ENCODE measurements around the gene GAS2L3. TPM values are rescaled to one million over a fixed set of nuclear protein-coding genes. Genes with fewer than 3 reads are reported as not detected.

Gene GAS2L3
- total RNA-seq, 1 donor from 2014 or later: 15.1 TPM

GRCh38 chr12:100671396-100672074 lies 98.1 kb downstream of the GAS2L3 start:
- Histone ChIP-seq H3K9me3 (no peaks in the 10 kb centered on the region), H3K27me3 (no peaks in the 10 kb centered on the region), H3K36me3 (no peaks in the 10 kb centered on the region), H3K4me3 (no peak overlapping the region), H3K4me1 (no peaks in the 10 kb centered on the region), H3K27ac (no peak overlapping the region)
- no peak for ATAC-seq
- intact Hi-C loops (cut with DNase I): no loop called here
- TF ChIP-seq CTCF (IDR thresholded peaks at IDR 0.05): no peak
- no peak for DNase-seq

GRCh38 chr12:100672075-100672592 lies 98.7 kb downstream of the GAS2L3 start:
- Histone ChIP-seq H3K4me1 (no peaks in the 10 kb centered on the region), H3K4me3 (no peak overlapping the region), H3K27ac (no peak overlapping the region), H3K9me3 (no peaks in the 10 kb centered on the region), H3K27me3 (no peaks in the 10 kb centered on the region), H3K36me3 (no peaks in the 10 kb centered on the region)
- DNase-seq: no peak
- peak; percentile 74 for ATAC-seq
- peak; percentile 61 for TF ChIP-seq CTCF (IDR thresholded peaks at IDR 0.05)
- intact Hi-C loops (cut with DNase I): no loop called here

- Histone ChIP-seq H3K4me3 (no peak overlapping the region), H3K27ac (no peak overlapping the region), H3K9me3 (no peaks in the 10 kb centered on the region), H3K36me3 (no peaks in the 10 kb centered on the region), H3K27me3 (no peaks in the 10 kb centered on the region), H3K4me1 (no peaks in the 10 kb centered on the region)
- DNase-seq (no peak), ATAC-seq (no peak)
- no peak for TF ChIP-seq CTCF (IDR thresholded peaks at IDR 0.05)
- intact Hi-C loops (cut with DNase I): no loop called here
Measured at GRCh38 chr12:100674036-100674888, 100.8 kb downstream of the GAS2L3 start.

Other genes with a start within 250 kb of the GAS2L3 start
- gene SLC17A8, start 216.6 kb upstream of the GAS2L3 start, total RNA-seq: 0.14 TPM
- not detected for gene NR1H4, start 99.8 kb upstream of the GAS2L3 start, total RNA-seq
- gene ANO4, start 221.1 kb downstream of the GAS2L3 start, total RNA-seq: 0.38 TPM